ENCODE results near the gene ABCA1. TPM values are rescaled to one million over a fixed set of nuclear protein-coding genes. Genes with fewer than 3 reads are reported as not detected.

Gene ABCA1
- total RNA-seq, 1 donor from 2014 or later, result 20.8 TPM

DNA sequence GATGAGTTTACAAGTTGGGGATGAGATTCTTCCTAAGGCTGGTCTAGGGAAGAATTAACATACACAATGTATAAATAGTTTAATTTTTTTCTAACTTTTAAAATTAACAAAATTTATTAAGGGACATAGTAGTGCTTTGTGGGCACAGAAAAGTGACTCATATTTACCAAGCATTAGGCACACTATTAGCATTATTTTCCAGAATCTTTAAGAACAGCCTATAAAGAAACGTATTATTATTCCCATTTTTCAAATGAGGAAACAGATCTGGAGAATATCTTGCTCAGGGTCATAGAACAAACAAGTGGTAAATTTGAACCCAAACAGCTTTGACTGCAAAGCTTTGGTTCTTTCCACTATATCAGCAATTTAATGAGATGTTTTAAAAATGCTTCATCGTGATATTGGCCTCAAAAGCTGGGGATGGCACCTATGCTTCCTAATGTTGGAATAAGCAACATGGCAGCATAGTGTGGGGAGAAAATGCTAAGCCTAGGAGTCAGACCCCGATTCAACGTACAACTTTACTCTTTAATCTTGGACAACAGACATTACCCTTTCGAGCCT lies 55.9 kb downstream of the ABCA1 start:
- H3K9me3 Mint-ChIP-seq, result no peaks in the 10 kb centered on the region
- peaks cover 39% of the 10 kb centered on the region for H3K4me1 Mint-ChIP-seq (ENCODE audit: unreplicated experiment)
- peaks cover 15% of the 10 kb centered on the region for H3K36me3 Mint-ChIP-seq
- no peak overlapping the region for H3K4me3 Mint-ChIP-seq
- TF ChIP-seq, protein P1, sequence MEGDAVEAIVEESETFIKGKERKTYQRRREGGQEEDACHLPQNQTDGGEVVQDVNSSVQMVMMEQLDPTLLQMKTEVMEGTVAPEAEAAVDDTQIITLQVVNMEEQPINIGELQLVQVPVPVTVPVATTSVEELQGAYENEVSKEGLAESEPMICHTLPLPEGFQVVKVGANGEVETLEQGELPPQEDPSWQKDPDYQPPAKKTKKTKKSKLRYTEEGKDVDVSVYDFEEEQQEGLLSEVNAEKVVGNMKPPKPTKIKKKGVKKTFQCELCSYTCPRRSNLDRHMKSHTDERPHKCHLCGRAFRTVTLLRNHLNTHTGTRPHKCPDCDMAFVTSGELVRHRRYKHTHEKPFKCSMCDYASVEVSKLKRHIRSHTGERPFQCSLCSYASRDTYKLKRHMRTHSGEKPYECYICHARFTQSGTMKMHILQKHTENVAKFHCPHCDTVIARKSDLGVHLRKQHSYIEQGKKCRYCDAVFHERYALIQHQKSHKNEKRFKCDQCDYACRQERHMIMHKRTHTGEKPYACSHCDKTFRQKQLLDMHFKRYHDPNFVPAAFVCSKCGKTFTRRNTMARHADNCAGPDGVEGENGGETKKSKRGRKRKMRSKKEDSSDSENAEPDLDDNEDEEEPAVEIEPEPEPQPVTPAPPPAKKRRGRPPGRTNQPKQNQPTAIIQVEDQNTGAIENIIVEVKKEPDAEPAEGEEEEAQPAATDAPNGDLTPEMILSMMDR (conservative IDR thresholded peaks at IDR 0.05), result no peak
- H3K27ac Mint-ChIP-seq, result no peak overlapping the region
- DNase-seq (ENCODE audit: extremely low spot score, unreplicated experiment), result no peak
- no peaks in the 10 kb centered on the region for H3K27me3 Mint-ChIP-seq

DNA sequence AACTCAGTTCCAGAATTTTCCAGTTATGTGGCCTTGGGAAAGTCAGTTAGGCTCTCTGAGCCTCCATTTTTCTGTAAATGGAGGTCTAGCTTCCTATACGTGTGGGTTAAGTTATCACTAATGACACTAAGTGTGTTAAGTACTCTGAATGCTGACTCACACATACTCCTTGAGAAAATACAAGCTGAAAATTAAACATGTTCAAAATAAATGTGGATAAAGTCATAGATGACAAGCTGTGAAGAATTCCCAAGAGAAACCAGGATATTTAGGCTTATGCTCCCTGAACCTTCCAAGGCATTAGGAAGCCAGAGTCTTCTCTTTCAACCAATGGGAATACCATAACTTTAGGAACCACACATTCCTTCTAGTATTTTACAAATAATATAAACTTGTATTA lies 58.1 kb downstream of the ABCA1 start:
- TF ChIP-seq, protein P1 (conservative IDR thresholded peaks at IDR 0.05), result no peak
- no peak for DNase-seq (ENCODE audit: extremely low spot score, unreplicated experiment)
- Mint-ChIP-seq H3K27me3 (no peaks in the 10 kb centered on the region), H3K4me3 (no peak overlapping the region), H3K4me1 (ENCODE audit: unreplicated experiment) (peaks cover 48% of the 10 kb centered on the region), H3K36me3 (peaks cover 9% of the 10 kb centered on the region), H3K27ac (no peak overlapping the region), H3K9me3 (no peaks in the 10 kb centered on the region)

DNA sequence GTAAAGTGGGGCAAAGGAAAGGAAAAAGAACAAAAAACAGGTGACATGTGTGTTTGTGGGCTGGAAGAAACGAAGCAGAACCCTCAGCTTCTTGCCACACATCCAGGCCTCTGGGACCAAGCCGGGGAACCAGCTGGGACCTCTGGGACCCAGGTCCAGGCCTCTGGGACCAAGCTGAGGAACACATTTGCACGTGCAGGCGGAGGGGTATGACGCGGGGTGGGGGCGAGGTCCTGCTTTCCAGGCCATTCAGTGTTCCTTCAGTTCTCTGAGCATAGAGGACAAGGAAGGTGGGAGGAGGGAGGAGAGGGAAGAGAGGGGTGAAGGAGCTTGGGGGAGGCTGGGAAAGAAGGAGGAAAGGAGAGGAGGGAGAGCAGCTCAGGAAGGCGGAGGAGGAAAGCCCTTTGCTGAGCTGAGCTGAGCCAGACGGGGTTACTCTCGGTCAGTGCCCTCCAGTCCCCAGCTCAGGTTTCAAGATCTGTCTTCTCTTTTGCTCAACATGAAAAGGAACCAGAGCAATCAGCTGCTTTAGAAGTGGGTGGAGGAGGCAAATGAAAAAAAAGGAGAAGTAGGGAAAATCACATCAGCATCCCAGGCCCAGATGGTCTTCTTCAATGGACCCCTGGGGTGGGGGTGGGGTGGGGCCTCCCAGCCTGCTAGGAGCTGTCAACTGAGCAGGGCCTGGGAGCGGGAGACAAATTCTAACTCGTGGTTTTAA lies 59.1 kb downstream of the ABCA1 start:
- peak; percentile 74 for DNase-seq (ENCODE audit: extremely low spot score, unreplicated experiment)
- H3K27ac Mint-ChIP-seq, result peak overlapping the region; percentile 84

DNA sequence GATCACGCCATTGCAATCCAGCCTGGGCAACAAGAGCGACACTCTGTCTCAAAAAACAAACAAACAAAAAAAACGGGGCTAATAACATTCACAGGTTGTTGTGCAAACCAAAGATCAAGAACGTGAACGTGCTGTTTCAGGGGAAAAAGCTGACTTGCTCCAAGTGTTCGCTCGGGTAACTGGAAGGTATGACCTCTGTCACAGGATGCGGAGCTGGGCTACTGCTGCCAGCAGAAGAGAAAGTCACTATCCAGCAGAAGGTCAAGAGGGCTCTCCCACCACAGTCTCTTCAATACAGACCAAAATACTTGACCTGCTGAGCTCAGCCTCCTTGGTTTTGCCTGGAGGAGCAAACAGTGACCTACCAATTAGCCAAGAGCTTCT lies 59.7 kb downstream of the ABCA1 start:
- peaks cover 62% of the 10 kb centered on the region for H3K4me1 Mint-ChIP-seq (ENCODE audit: unreplicated experiment)
- no peak for DNase-seq (ENCODE audit: extremely low spot score, unreplicated experiment)
- peak overlapping the region; percentile 84 for H3K27ac Mint-ChIP-seq
- TF ChIP-seq, protein P1 (conservative IDR thresholded peaks at IDR 0.05), result no peak
- H3K4me3 Mint-ChIP-seq, result peak overlapping the region; percentile 70
- H3K36me3 Mint-ChIP-seq, result peaks cover 9% of the 10 kb centered on the region
- H3K27me3 Mint-ChIP-seq, result no peaks in the 10 kb centered on the region
- H3K9me3 Mint-ChIP-seq, result no peaks in the 10 kb centered on the region

More for the DNA sequence above, 59.1 kb downstream of the ABCA1 start:
- peak overlapping the region; percentile 70 for H3K4me3 Mint-ChIP-seq
- H3K27me3 Mint-ChIP-seq, result no peaks in the 10 kb centered on the region
- peaks cover 58% of the 10 kb centered on the region for H3K4me1 Mint-ChIP-seq (ENCODE audit: unreplicated experiment)
- TF ChIP-seq, protein P1 (conservative IDR thresholded peaks at IDR 0.05), result no peak
- peaks cover 9% of the 10 kb centered on the region for H3K36me3 Mint-ChIP-seq
- H3K9me3 Mint-ChIP-seq, result no peaks in the 10 kb centered on the region

DNA sequence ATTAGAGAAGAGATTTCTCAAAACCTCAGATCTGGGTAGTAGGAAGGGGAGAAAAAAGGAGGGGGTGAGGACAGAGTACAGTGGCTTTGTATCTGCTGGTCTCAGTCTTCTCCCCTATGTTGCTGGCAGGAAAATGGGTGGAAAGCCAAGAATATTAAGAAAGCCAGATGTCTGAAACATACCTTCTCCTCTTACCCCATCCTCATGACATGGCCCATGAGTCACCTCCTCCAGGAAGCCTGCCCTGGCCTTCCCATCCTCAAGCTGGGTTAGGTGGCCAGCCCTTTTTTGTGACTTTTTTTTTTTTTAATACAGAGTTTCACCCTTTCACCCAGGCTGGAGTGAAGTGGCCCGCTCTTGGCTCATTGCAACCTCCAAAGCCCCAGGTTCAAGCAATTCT lies 61.8 kb downstream of the ABCA1 start:
- DNase-seq (ENCODE audit: extremely low spot score, unreplicated experiment), result no peak
- Mint-ChIP-seq H3K4me1 (ENCODE audit: unreplicated experiment) (peaks cover 56% of the 10 kb centered on the region), H3K4me3 (no peak overlapping the region), H3K9me3 (no peaks in the 10 kb centered on the region), H3K36me3 (peaks cover 6% of the 10 kb centered on the region), H3K27me3 (no peaks in the 10 kb centered on the region), H3K27ac (no peak overlapping the region)
- TF ChIP-seq, protein P1 (conservative IDR thresholded peaks at IDR 0.05), result no peak
